ENCODE measurements around the gene ATXN7. TPM values are rescaled to one million over a fixed set of nuclear protein-coding genes. Genes with fewer than 3 reads are reported as not detected.

Gene ATXN7
- total and polyA plus RNA-seq, 4 donors, result 4.8 to 46.6 (median 18.0) TPM

GRCh38 chr3:63845215-63845614, 18.5 kb upstream of the ATXN7 start:
- no peaks in the 10 kb centered on the region for H3K9me3 ChIP-seq (ENCODE audit: control insufficient read depth in 4 of 4, insufficient read depth in 3 of 4, low read length in 3 of 4)
- TF ChIP-seq, protein P1, sequence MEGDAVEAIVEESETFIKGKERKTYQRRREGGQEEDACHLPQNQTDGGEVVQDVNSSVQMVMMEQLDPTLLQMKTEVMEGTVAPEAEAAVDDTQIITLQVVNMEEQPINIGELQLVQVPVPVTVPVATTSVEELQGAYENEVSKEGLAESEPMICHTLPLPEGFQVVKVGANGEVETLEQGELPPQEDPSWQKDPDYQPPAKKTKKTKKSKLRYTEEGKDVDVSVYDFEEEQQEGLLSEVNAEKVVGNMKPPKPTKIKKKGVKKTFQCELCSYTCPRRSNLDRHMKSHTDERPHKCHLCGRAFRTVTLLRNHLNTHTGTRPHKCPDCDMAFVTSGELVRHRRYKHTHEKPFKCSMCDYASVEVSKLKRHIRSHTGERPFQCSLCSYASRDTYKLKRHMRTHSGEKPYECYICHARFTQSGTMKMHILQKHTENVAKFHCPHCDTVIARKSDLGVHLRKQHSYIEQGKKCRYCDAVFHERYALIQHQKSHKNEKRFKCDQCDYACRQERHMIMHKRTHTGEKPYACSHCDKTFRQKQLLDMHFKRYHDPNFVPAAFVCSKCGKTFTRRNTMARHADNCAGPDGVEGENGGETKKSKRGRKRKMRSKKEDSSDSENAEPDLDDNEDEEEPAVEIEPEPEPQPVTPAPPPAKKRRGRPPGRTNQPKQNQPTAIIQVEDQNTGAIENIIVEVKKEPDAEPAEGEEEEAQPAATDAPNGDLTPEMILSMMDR (IDR thresholded peaks at IDR 0.05; ENCODE audit: control extremely low read depth, extremely low read depth), result no peak
- 92 to 95% methylated on average over 4 of the region's 4 CpGs for WGBS, 2 donors

DNA sequence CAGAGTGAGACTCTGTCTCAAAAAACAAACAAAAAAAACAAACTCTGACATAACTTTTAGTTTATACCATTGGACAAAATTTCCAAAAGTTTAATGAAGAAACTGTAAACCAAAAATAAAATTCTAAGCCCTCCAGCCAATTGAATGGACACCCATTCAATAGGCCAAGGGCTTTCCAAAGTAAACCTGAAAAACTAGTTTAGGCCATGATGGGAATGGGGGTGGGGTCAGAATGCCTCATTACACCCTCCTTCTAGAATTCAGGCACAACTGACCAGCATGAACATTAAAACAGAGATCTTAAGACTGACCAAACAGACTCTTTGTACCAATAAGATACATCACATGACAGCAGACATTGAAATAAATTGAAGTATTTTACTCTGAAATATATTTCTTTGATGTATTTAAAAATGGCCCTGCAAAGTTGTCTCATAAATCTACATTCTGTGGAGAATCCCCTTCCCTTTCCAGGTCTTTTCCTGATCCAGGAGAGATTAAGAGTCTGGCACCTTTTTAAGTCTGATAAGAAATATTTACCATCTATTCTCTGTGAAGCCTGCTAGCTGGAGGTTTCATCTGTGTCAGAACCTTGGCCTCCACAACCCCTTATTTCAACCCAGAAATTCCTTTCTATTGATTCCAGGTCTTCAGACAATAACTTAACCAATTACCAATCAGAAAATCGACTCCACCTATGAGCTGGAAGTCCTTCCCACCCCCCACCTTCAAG, 15.8 kb upstream of the ATXN7 start:
- ATAC-seq (ENCODE audit: insufficient read depth, low FRiP score) (no peak), DNase-seq (peak in 2 of 3 donors; percentile 16 to 30)
- WGBS, 2 donors, result 75 to 84% methylated on average over 1 of the region's 1 CpG
- peaks cover 0 to 3% (median 0%) of the 10 kb centered on the region in 5 donors for H3K4me1 ChIP-seq (ENCODE audit: control insufficient read depth in 5 of 5, insufficient read depth in 5 of 5, low read length in 5 of 5)
- no peak overlapping the region for H3K9ac ChIP-seq (ENCODE audit: insufficient read depth in 1 of 2, low read length in 2 of 2)
- H3K27ac ChIP-seq (ENCODE audit: low read depth in 1 of 2, low read length in 1 of 2), result no peak overlapping the region
- TF ChIP-seq, protein P1 (IDR thresholded peaks at IDR 0.05; ENCODE audit: control extremely low read depth, extremely low read depth), result no peak
- no peaks in the 10 kb centered on the region for H3K36me3 ChIP-seq (ENCODE audit: control insufficient read depth in 4 of 4, insufficient read depth in 4 of 4, low read length in 4 of 4)
- H3K27me3 ChIP-seq (ENCODE audit: control insufficient read depth in 3 of 3, insufficient read depth in 3 of 3, low read length in 2 of 3), result no peaks in the 10 kb centered on the region
- no peak overlapping the region for H3K4me3 ChIP-seq
- H3K9me3 ChIP-seq (ENCODE audit: control insufficient read depth in 4 of 4, insufficient read depth in 3 of 4, low read length in 3 of 4), result no peaks in the 10 kb centered on the region

More at GRCh38 chr3:63845215-63845614, 18.5 kb upstream of the ATXN7 start:
- no peak overlapping the region for H3K4me3 ChIP-seq
- H3K9ac ChIP-seq (ENCODE audit: insufficient read depth in 1 of 2, low read length in 2 of 2), result no peak overlapping the region
- no peaks in the 10 kb centered on the region for H3K27me3 ChIP-seq (ENCODE audit: control insufficient read depth in 3 of 3, insufficient read depth in 3 of 3, low read length in 2 of 3)
- no peak overlapping the region for H3K27ac ChIP-seq (ENCODE audit: low read depth in 1 of 2, low read length in 1 of 2)
- peaks cover 0 to 3% (median 0%) of the 10 kb centered on the region in 5 donors for H3K4me1 ChIP-seq (ENCODE audit: control insufficient read depth in 5 of 5, insufficient read depth in 5 of 5, low read length in 5 of 5)
- ATAC-seq (ENCODE audit: insufficient read depth, low FRiP score) (no peak), DNase-seq (no peak)
- no peaks in the 10 kb centered on the region for H3K36me3 ChIP-seq (ENCODE audit: control insufficient read depth in 4 of 4, insufficient read depth in 4 of 4, low read length in 4 of 4)

- Histone ChIP-seq H3K4me1 (ENCODE audit: control insufficient read depth in 5 of 5, insufficient read depth in 5 of 5, low read length in 5 of 5) (peaks cover 0 to 3% (median 0%) of the 10 kb centered on the region in 5 donors), H3K27me3 (ENCODE audit: control insufficient read depth in 3 of 3, insufficient read depth in 3 of 3, low read length in 2 of 3) (no peaks in the 10 kb centered on the region), H3K9ac (ENCODE audit: insufficient read depth in 1 of 2, low read length in 2 of 2) (no peak overlapping the region), H3K4me3 (no peak overlapping the region), H3K27ac (ENCODE audit: low read depth in 1 of 2, low read length in 1 of 2) (no peak overlapping the region), H3K36me3 (ENCODE audit: control insufficient read depth in 4 of 4, insufficient read depth in 4 of 4, low read length in 4 of 4) (no peaks in the 10 kb centered on the region), H3K9me3 (ENCODE audit: control insufficient read depth in 4 of 4, insufficient read depth in 3 of 4, low read length in 3 of 4) (no peaks in the 10 kb centered on the region)
- ATAC-seq (ENCODE audit: insufficient read depth, low FRiP score), result no peak
- no peak for DNase-seq
- TF ChIP-seq, protein P1 (IDR thresholded peaks at IDR 0.05; ENCODE audit: control extremely low read depth, extremely low read depth), result no peak
- WGBS, 2 donors, result 98 to 99% methylated on average over 4 of the region's 4 CpGs
Measured at GRCh38 chr3:63849175-63849574, 14.5 kb upstream of the ATXN7 start.
